CD14-positive monocyte (primary cell): Measurements from ENCODE around the gene PHF3. TPM values are rescaled to one million over a fixed set of nuclear protein-coding genes. Genes with fewer than 3 reads are reported as not detected.

ENCODE experiments used
- DNase-seq, 3 donors: peaks; one replicate each; pipeline ENCODE4 v3.0.0-alpha.2; 2011 to 2022
- H2AFZ ChIP-seq: 2 replicates; pipeline ENCODE4 v1.6.0; 2012; ENCODE audit warnings: mild to moderate bottlenecking, low read depth, low read length, inconsistent platforms; ENCODE audit not compliant: insufficient read depth, poor library complexity, severe bottlenecking
- H3K27ac ChIP-seq, 2 donors: 1 replicate in 1 of 2; 2 replicates in 1 of 2; pipeline ENCODE4 v1.5.1; 2012 to 2013; ENCODE audit warnings: low read length in 2 of 2, control low read depth in 1 of 2, inconsistent platforms in 1 of 2, low read depth in 1 of 2, mild to moderate bottlenecking in 1 of 2
- H3K27me3 ChIP-seq, 2 donors: one replicate each; pipeline versions ENCODE4 v1.6.0 to v1.6.1; 2011 to 2013; ENCODE audit warnings: low read length in 2 of 2; ENCODE audit not compliant: control insufficient read depth in 2 of 2, insufficient read depth in 2 of 2
- H3K36me3 ChIP-seq, 2 donors: replicated peaks in 1 of 2; 1 replicate in 1 of 2; 2 replicates in 1 of 2; pipeline versions ENCODE4 v1.5.1 to v1.6.1; 2012 to 2013; ENCODE audit warnings: low read length in 2 of 2, control low read depth in 1 of 2, inconsistent platforms in 1 of 2, mild to moderate bottlenecking in 1 of 2; ENCODE audit not compliant: insufficient read depth in 2 of 2, control insufficient read depth in 1 of 2
- H3K4me1 ChIP-seq, 2 donors: 1 replicate in 1 of 2; 2 replicates in 1 of 2; pipeline versions ENCODE4 v1.5.1 to v1.6.1; 2012 to 2013; ENCODE audit warnings: low read length in 2 of 2, control low read depth in 1 of 2, inconsistent platforms in 1 of 2, mild to moderate bottlenecking in 1 of 2, moderate library complexity in 1 of 2; ENCODE audit not compliant: insufficient read depth in 2 of 2, control insufficient read depth in 1 of 2
- H3K4me2 ChIP-seq: replicated peaks from 2 replicates; pipeline ENCODE3; 2012; ENCODE audit warnings: low read length, moderate library complexity, mild to moderate bottlenecking; ENCODE audit not compliant: poor library complexity, severe bottlenecking; ENCODE audit errors: extremely low read depth
- H3K4me3 ChIP-seq, 3 experiments: fragments of 200-600 bp in 1 of 3; sonication (generic) in 1 of 3; replicated peaks in 1 of 3; 1 replicate in 2 of 3; 2 replicates in 1 of 3; pipeline ENCODE4 v1.5.1; 2011 to 2013; ENCODE audit warnings: low read length in 3 of 3, mild to moderate bottlenecking in 3 of 3, control low read depth in 2 of 3, low read depth in 2 of 3, inconsistent platforms in 1 of 3, moderate library complexity in 1 of 3
- H3K79me2 ChIP-seq: 2 replicates; pipeline ENCODE4 v1.6.0; 2012; ENCODE audit warnings: mild to moderate bottlenecking, control low read depth, inconsistent platforms, low read length, moderate library complexity; ENCODE audit not compliant: insufficient read depth
- H3K9ac ChIP-seq: 2 replicates; pipeline ENCODE4 v1.6.0; 2017; ENCODE audit warnings: low read length, mild to moderate bottlenecking; ENCODE audit not compliant: insufficient read depth, poor library complexity, severe bottlenecking
- H3K9me3 ChIP-seq, 2 donors: replicated peaks in 1 of 2; 1 replicate in 1 of 2; 2 replicates in 1 of 2; pipeline versions ENCODE4 v1.5.1 to v1.6.1; 2012 to 2013; ENCODE audit warnings: low read length in 2 of 2, control low read depth in 1 of 2; ENCODE audit not compliant: control insufficient read depth in 1 of 2, insufficient read depth in 1 of 2
- H4K20me1 ChIP-seq: 2 replicates; pipeline ENCODE4 v1.6.0; 2012; ENCODE audit warnings: mild to moderate bottlenecking, low read length, control low read depth, moderate library complexity; ENCODE audit not compliant: insufficient read depth
- H3K27ac Mint-ChIP-seq, 7 donors: one replicate each; pipeline ENCODE4 v1.8.0; 2020; ENCODE audit warnings: mild to moderate bottlenecking in 7 of 7, mixed read lengths in 7 of 7, moderate library complexity in 6 of 7, inconsistent platforms in 2 of 7
- H3K27me3 Mint-ChIP-seq, 3 donors: one replicate each; pipeline ENCODE4 v1.8.0; 2021 to 2022; ENCODE audit warnings: low read depth in 3 of 3, mild to moderate bottlenecking in 3 of 3, mixed read lengths in 3 of 3, moderate library complexity in 3 of 3, inconsistent platforms in 1 of 3
- H3K36me3 Mint-ChIP-seq, 2 donors: one replicate each; pipeline ENCODE4 v1.8.0; 2020; ENCODE audit warnings: mixed read lengths in 2 of 2, inconsistent platforms in 1 of 2, mild to moderate bottlenecking in 1 of 2
- H3K4me1 Mint-ChIP-seq: one replicate; pipeline ENCODE4 v1.8.0; 2020; ENCODE audit warnings: mild to moderate bottlenecking, mixed read lengths
- H3K4me3 Mint-ChIP-seq, 2 donors: one replicate each; pipeline ENCODE4 v1.8.0; 2020; ENCODE audit warnings: mild to moderate bottlenecking in 2 of 2, mixed read lengths in 2 of 2, moderate library complexity in 1 of 2
- H3K9me3 Mint-ChIP-seq, 7 donors: one replicate each; pipeline ENCODE4 v1.8.0; 2020 to 2022; ENCODE audit warnings: mixed read lengths in 7 of 7, mild to moderate bottlenecking in 6 of 7, moderate library complexity in 6 of 7, inconsistent platforms in 2 of 7
- CTCF ChIP-seq: fragments of 200-600 bp; IDR thresholded peaks from one replicate; pipeline ENCODE4 v1.8.0; 2022; ENCODE audit warnings: antibody characterized with exemption, mild to moderate bottlenecking
- WGBS: methylation state at CpG from one replicate; pipeline ENCODE4 v1.1.5; 2013; ENCODE audit warnings: missing lambda C conversion rate; ENCODE audit not compliant: insufficient coverage; 5-methylcytosine and 5-hydroxymethylcytosine counted together
- intact Hi-C, 2 donors: fragments of 100-400 bp; cut with micrococcal nuclease; formaldehyde crosslinking; loops; one replicate each; pipeline versions ENCODE4 v1.15.0 to v1.15.1; 2023
- polyA plus RNA-seq, 3 donors: library from polyadenylated mRNA; depleted of rRNA in 1 of 3; unstranded in 2 of 3; stranded (reverse) in 1 of 3; fragments of 300-500 nt in 2 of 3; fragments of >200 nt in 1 of 3; fragmentation: Illumina TruSeq in 2 of 3; gene quantifications; 1 replicate in 2 of 3; 2 replicates in 1 of 3; pipeline ENCODE4 v1.2.3, GENCODE V29; 2012 to 2021

PHF3 gene
- polyA plus RNA-seq, 3 donors: 5.4 to 13.8 (median 13.0) TPM

- Histone ChIP-seq H3K27me3 (no peaks in the 10 kb centered on the region), H3K4me1 (peaks cover 17 to 30% of the 10 kb centered on the region in 2 donors), H2AFZ (peak overlapping the region; percentile 14), H3K4me2 (no peak overlapping the region), H3K9ac (no peak overlapping the region), H3K9me3 (no peaks in the 10 kb centered on the region), H3K4me3 (no peak overlapping the region), H3K79me2 (no peaks in the 10 kb centered on the region), H4K20me1 (no peaks in the 10 kb centered on the region), H3K27ac (no peak overlapping the region), H3K36me3 (no peaks in the 10 kb centered on the region)
- intact Hi-C loops: loop anchor here (10.0 kb wide), 2 partner anchors 54 to 56 kb away; partner anchors contain the start of genes LOC128125822 (in 1 of the 2) and PTP4A1 (in 1 of the 2)
- Mint-ChIP-seq H3K4me1 (peaks cover 31% of the 10 kb centered on the region), H3K36me3 (no peaks in the 10 kb centered on the region), H3K9me3 (peaks cover 0 to 4% (median 2%) of the 10 kb centered on the region in 7 donors), H3K4me3 (no peak overlapping the region), H3K27me3 (peaks cover 0 to 2% (median 0%) of the 10 kb centered on the region in 3 donors), H3K27ac (no peak overlapping the region)
- TF ChIP-seq CTCF: no peak
- no CpG with 5 or more reads among the region's 1 CpG for WGBS
- DNase-seq: no peak
These were observed 5.1 kb upstream of the PHF3 start for GRCh38 chr6:63630466-63630865.

GRCh38 chr6:63634630-63635029, 972 bp upstream of the PHF3 start:
- WGBS: no CpG with 5 or more reads among the region's 2 CpGs
- Mint-ChIP-seq H3K27ac (no peak overlapping the region), H3K4me3 (peak overlapping the region in 1 of 2 donors; percentile 92), H3K4me1 (peaks cover 50% of the 10 kb centered on the region), H3K27me3 (peaks cover 0 to 2% (median 0%) of the 10 kb centered on the region in 3 donors), H3K36me3 (peaks cover 0 to 2% of the 10 kb centered on the region in 2 donors), H3K9me3 (no peaks in the 10 kb centered on the region)
- intact Hi-C loops: loop anchor here (10.0 kb wide), 2 partner anchors 50 to 60 kb away; partner anchors contain the start of genes LOC128125822 (in 1 of the 2) and PTP4A1 (in 1 of the 2)
- H2AFZ ChIP-seq: peak overlapping the region; percentile 92
- peaks cover 24 to 48% of the 10 kb centered on the region in 2 donors for H3K4me1 ChIP-seq
- H3K27me3 ChIP-seq: no peaks in the 10 kb centered on the region
- TF ChIP-seq CTCF: no peak
- H3K9ac ChIP-seq: no peak overlapping the region
- peaks cover 28% of the 10 kb centered on the region for H4K20me1 ChIP-seq
- peaks cover 40% of the 10 kb centered on the region for H3K79me2 ChIP-seq
- H3K4me3 ChIP-seq: no peak overlapping the region
- no peaks in the 10 kb centered on the region for H3K36me3 ChIP-seq
- H3K4me2 ChIP-seq: no peak overlapping the region
- H3K27ac ChIP-seq: no peak overlapping the region
- no peaks in the 10 kb centered on the region for H3K9me3 ChIP-seq
- DNase-seq: no peak
